ENCODE data around the gene EXOC4.

EXOC4 gene

DNA sequence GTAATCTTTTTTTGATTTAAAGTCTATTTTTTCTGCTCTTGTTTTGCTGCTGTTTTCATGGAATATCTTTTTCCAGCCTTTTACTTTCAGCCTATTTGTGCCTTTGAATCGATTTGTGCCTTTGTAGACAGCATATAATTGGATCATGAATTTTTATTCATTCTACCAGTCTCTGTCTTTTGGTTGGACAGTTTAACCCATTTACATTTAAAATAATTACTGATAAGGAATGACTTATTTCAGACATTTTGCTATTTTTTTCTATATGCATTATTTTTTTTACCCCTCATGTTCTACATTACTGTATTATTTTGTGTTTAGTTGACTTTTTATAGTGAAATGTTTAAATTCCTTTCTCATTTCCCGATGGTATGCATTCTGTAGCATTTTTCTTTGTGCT lies 99.6 kb downstream of the EXOC4 start:
- no peak for TF ChIP-seq CTCF (IDR thresholded peaks at IDR 0.05)

DNA sequence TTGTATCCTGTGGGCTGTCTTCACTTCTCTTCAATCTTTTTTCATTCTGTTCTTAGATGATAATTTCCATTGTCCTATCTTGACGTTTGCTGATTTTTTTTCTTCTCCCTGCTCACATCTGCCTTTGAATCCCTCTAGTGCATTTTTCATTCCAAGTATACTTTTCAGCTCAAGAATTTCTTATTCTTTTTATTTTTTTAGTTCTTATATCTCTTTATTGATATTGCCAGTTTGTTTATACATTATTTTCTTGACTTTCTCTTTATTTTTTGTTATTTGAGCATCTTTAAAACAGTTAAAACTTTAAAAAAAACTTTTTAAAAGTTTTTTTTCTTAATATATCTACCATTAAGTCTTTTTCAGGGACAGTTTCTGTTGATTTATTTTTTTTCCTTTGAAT lies 100.9 kb downstream of the EXOC4 start:
- TF ChIP-seq CTCF (IDR thresholded peaks at IDR 0.05): no peak

GRCh38 chr7:133354546-133355324 lies 101.9 kb downstream of the EXOC4 start:
- no peak for TF ChIP-seq CTCF (IDR thresholded peaks at IDR 0.05)

DNA sequence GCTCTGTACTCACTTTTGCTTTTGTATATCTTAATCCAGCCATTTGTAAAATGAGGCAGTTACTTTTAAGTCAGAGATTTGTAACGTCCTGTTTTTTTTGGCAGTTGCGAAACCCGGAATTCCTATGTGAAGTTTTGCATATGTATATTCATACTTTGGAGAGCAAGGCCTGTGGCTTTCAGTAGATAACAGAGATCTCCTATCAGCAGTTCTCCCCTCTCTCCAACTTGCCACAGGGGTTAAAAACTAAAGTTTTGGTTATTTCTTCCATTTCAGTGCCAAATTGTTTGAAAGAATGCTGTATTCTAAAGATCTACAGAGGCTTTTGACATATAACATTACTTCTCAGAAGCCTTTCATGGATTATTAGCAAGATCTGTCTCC lies 102.4 kb downstream of the EXOC4 start:
- no peak for TF ChIP-seq CTCF (IDR thresholded peaks at IDR 0.05)

- TF ChIP-seq CTCF (IDR thresholded peaks at IDR 0.05): no peak
These were observed 102.9 kb downstream of the EXOC4 start for GRCh38 chr7:133355822-133356221.

- no peak for TF ChIP-seq CTCF (IDR thresholded peaks at IDR 0.05)
These were observed 105.8 kb downstream of the EXOC4 start for GRCh38 chr7:133358708-133359107.

- no peak for TF ChIP-seq CTCF (IDR thresholded peaks at IDR 0.05)
These were observed 106.6 kb downstream of the EXOC4 start for GRCh38 chr7:133359449-133359848.

- no peak for TF ChIP-seq CTCF (IDR thresholded peaks at IDR 0.05)
These were observed 107.3 kb downstream of the EXOC4 start for GRCh38 chr7:133360201-133360600.

Data from LNCAP (cell line).